GM23338 (cell line): ENCODE measurements around the gene PLCH2. TPM values are rescaled to one million over a fixed set of nuclear protein-coding genes. Genes with fewer than 3 reads are reported as not detected.
A peak's percentile ranks its signal among the peaks of the same experiment; 100 is the strongest.

Experiments
- ATAC-seq: fragments of 200-7000 bp; cut with Tn5 transposase; 3 replicates; pipeline ENCODE4 v1.9.1; 2020
- DNase-seq: peaks from one replicate; pipeline ENCODE4 v3.0.0-alpha.2; 2015; ENCODE audit warnings: low spot score
- H2AFZ ChIP-seq: fragments of 200-600 bp; sonication (generic); 2 replicates; pipeline ENCODE4 v1.8.0; 2016; ENCODE audit warnings: antibody characterized with exemption, mild to moderate bottlenecking, moderate library complexity
- H3F3A ChIP-seq: fragments of 200-600 bp; sonication (generic); replicated peaks from 2 replicates; pipeline ENCODE4 v1.8.0; 2017; ENCODE audit warnings: antibody characterized with exemption, mixed run types, low read depth
- H3K27ac ChIP-seq: fragments of 200-600 bp; sonication (generic); 2 replicates; pipeline ENCODE4 v1.6.1; 2016; ENCODE audit warnings: low read depth
- H3K27me3 ChIP-seq: fragments of 200-600 bp; sonication (generic); 2 replicates; pipeline ENCODE4 v1.8.0; 2016; ENCODE audit warnings: mild to moderate bottlenecking, mixed run types, moderate library complexity; ENCODE audit not compliant: insufficient read depth
- H3K36me3 ChIP-seq: fragments of 200-600 bp; sonication (generic); 2 replicates; pipeline ENCODE4 v1.8.0; 2016; ENCODE audit warnings: mild to moderate bottlenecking; ENCODE audit not compliant: insufficient read depth
- H3K4me1 ChIP-seq: fragments of 200-600 bp; sonication (generic); 2 replicates; pipeline ENCODE4 v1.8.0; 2016; ENCODE audit warnings: mild to moderate bottlenecking, moderate library complexity; ENCODE audit not compliant: insufficient read depth
- H3K4me2 ChIP-seq: fragments of 200-600 bp; sonication (generic); 2 replicates; pipeline ENCODE4 v1.7.1; 2017; ENCODE audit warnings: mixed run types
- H3K4me3 ChIP-seq: fragments of 200-600 bp; sonication (generic); 2 replicates; pipeline ENCODE4 v1.6.1; 2016; ENCODE audit warnings: mixed run types
- H3K79me2 ChIP-seq: fragments of 200-600 bp; sonication (generic); replicated peaks from 2 replicates; pipeline ENCODE4 v1.8.0; 2017; ENCODE audit warnings: mild to moderate bottlenecking; ENCODE audit not compliant: insufficient read depth
- H3K9me2 ChIP-seq: fragments of 200-600 bp; sonication (generic); 2 replicates; pipeline ENCODE4 v1.8.0; 2017; ENCODE audit not compliant: insufficient read depth
- H4K20me1 ChIP-seq: fragments of 200-600 bp; sonication (generic); replicated peaks from 2 replicates; pipeline ENCODE4 v1.8.0; 2017; ENCODE audit warnings: mild to moderate bottlenecking; ENCODE audit not compliant: insufficient read depth
- H3K27ac Mint-ChIP-seq: 2 replicates; pipeline ENCODE4 v1.8.0; 2020; ENCODE audit warnings: inconsistent platforms, mild to moderate bottlenecking, moderate library complexity, mixed read lengths
- H3K27me3 Mint-ChIP-seq: 3 replicates; pipeline ENCODE4 v1.8.0; 2022; ENCODE audit warnings: low read depth, mild to moderate bottlenecking, moderate library complexity, mixed read lengths, inconsistent platforms; ENCODE audit not compliant: insufficient read depth, poor library complexity
- H3K36me3 Mint-ChIP-seq: 3 replicates; pipeline ENCODE4 v1.8.0; 2021; ENCODE audit warnings: low read depth, mild to moderate bottlenecking, inconsistent platforms, moderate library complexity, mixed read lengths
- H3K4me1 Mint-ChIP-seq: 3 replicates; pipeline ENCODE4 v1.8.0; 2020; ENCODE audit warnings: mild to moderate bottlenecking, inconsistent platforms, mixed read lengths
- H3K4me3 Mint-ChIP-seq: 3 replicates; pipeline ENCODE4 v1.8.0; 2021; ENCODE audit warnings: moderate library complexity, mild to moderate bottlenecking, inconsistent platforms, mixed read lengths
- H3K9me3 Mint-ChIP-seq: 3 replicates; pipeline ENCODE4 v1.8.0; 2020; ENCODE audit warnings: moderate library complexity, mild to moderate bottlenecking, inconsistent platforms, mixed read lengths
- CREB1 ChIP-seq: fragments of 250-450 bp; sonication (Bioruptor Pico); IDR thresholded peaks from 2 replicates; pipeline ENCODE4 v1.5.0; 2020; ENCODE audit warnings: low read depth, mild to moderate bottlenecking, moderate library complexity
- EZH2phosphoT487 ChIP-seq: fragments of 200-600 bp; sonication (generic); IDR thresholded peaks from one replicate; pipeline ENCODE4 v1.8.1; 2018; ENCODE audit warnings: antibody characterized with exemption; ENCODE audit not compliant: unreplicated experiment
- JUNB ChIP-seq: IDR thresholded peaks from one replicate; pipeline ENCODE4 v1.6.1; 2016; ENCODE audit warnings: antibody characterized with exemption; ENCODE audit not compliant: unreplicated experiment
- NANOG ChIP-seq: IDR thresholded peaks from 2 replicates; pipeline ENCODE4 v1.6.1; 2016; ENCODE audit warnings: antibody characterized with exemption, borderline replicate concordance
- POLR2AphosphoS5 ChIP-seq: IDR thresholded peaks from 2 replicates; pipeline ENCODE4 v1.6.1; 2016; ENCODE audit warnings: antibody characterized with exemption, low read depth
- STAT1 ChIP-seq: IDR thresholded peaks from one replicate; pipeline ENCODE4 v1.6.1; 2016; ENCODE audit warnings: antibody characterized with exemption; ENCODE audit not compliant: unreplicated experiment
- ZNF114 ChIP-seq: fragments of 250-450 bp; sonication (Bioruptor Pico); IDR thresholded peaks from 2 replicates; pipeline ENCODE4 v1.5.0; 2020; ENCODE audit warnings: mild to moderate bottlenecking, moderate library complexity
- ZNF331 ChIP-seq: fragments of 250-450 bp; sonication (Bioruptor Pico); IDR thresholded peaks from 2 replicates; pipeline ENCODE4 v1.5.0; 2020; ENCODE audit warnings: low read depth, mild to moderate bottlenecking, moderate library complexity
- ZNF462 ChIP-seq: fragments of 250-450 bp; sonication (Bioruptor Pico); IDR thresholded peaks from 2 replicates; pipeline ENCODE4 v1.5.0; 2020; ENCODE audit warnings: mild to moderate bottlenecking, moderate library complexity
- polyA plus RNA-seq: library from polyadenylated mRNA; unstranded; fragments of >200 nt; fragmentation: Nextera tagmentation; extraction: Ambion mirVana; gene quantifications from 2 replicates; pipeline ENCODE4 v1.2.1, GENCODE V29; 2016
- total RNA-seq: library from RNA; depleted of rRNA; stranded (reverse); fragments of >200 nt; shearing (Covaris generic); gene quantifications from 2 replicates; pipeline ENCODE4 v1.2.3, GENCODE V29; 2014

PLCH2 gene
- total and polyA plus RNA-seq, 2 experiments from 2014 or later, result 0.31 TPM; not detected in 1

GRCh38 chr1:2542246-2542915 lies 66.3 kb downstream of the PLCH2 start (continued):
- TF ChIP-seq ZNF462 (no peak), NANOG (no peak), ZNF114 (CRISPR knock-in tag) (no peak), STAT1 (no peak)

GRCh38 chr1:2543543-2544092 lies 67.5 kb downstream of the PLCH2 start:
- Histone ChIP-seq H3K79me2 (no peaks in the 10 kb centered on the region), H3K4me2 (peak overlapping the region; percentile 65; the same call in 1 of the 2 replicates), H3F3A (peaks cover 7% of the 10 kb centered on the region; the same call in 1 of the 2 replicates), H4K20me1 (no peaks in the 10 kb centered on the region), H3K4me3 (peak overlapping the region; percentile 34; the same call in 1 of the 2 replicates), H3K9me2 (no peaks in the 10 kb centered on the region), H3K27ac (no peak overlapping the region), H3K27me3 (peaks cover 12% of the 10 kb centered on the region; the same call in 1 of the 2 replicates), H3K36me3 (no peaks in the 10 kb centered on the region), H3K4me1 (peaks cover 16% of the 10 kb centered on the region; the same call in 1 of the 2 replicates), H2AFZ (peak overlapping the region; percentile 78)
- Mint-ChIP-seq H3K36me3 (no peaks in the 10 kb centered on the region), H3K27me3 (peaks cover 23% of the 10 kb centered on the region), H3K4me1 (peaks cover 5% of the 10 kb centered on the region; the same call in 1 of the 3 replicates), H3K27ac (no peak overlapping the region), H3K4me3 (no peak overlapping the region), H3K9me3 (no peaks in the 10 kb centered on the region)
- peak; percentile 0; the same call in 2 of the 3 replicates for ATAC-seq
- peak; percentile 52 for DNase-seq
- TF ChIP-seq POLR2AphosphoS5 (no peak), EZH2phosphoT487 (no peak), STAT1 (no peak), ZNF462 (no peak), ZNF114 (CRISPR knock-in tag) (no peak), ZNF331 (CRISPR knock-in tag) (no peak), JUNB (no peak), CREB1 (CRISPR knock-in tag) (no peak), NANOG (no peak)
